ENCODE results near the gene OR2T2. TPM values are rescaled to one million over a fixed set of nuclear protein-coding genes. Genes with fewer than 3 reads are reported as not detected.
"Not testable (repeated sequence)": the region's sequence is repeated elsewhere in the genome, so short reads cannot be mapped to it uniquely, and the experiment has no call there.

The OR2T2 gene
- total and polyA plus RNA-seq, 7 donors: not detected

- no peaks in the 10 kb centered on the region for H3K36me3 ChIP-seq
- H3K9me3 ChIP-seq: peaks cover 0 to 2% (median 0%) of the 10 kb centered on the region in 4 donors
- H3K27me3 ChIP-seq: no peaks in the 10 kb centered on the region
- no peak overlapping the region for H3K27ac ChIP-seq
- no peaks in the 10 kb centered on the region for H3K4me1 ChIP-seq
- intact Hi-C loops (cut with DNase I): no loop called here
- no peak for TF ChIP-seq POLR2A (IDR thresholded peaks at IDR 0.05)
- TF ChIP-seq CTCF (IDR thresholded peaks at IDR 0.05): no peak
- TF ChIP-seq EP300 (IDR thresholded peaks at IDR 0.05): no peak
- TF ChIP-seq POLR2AphosphoS5 (IDR thresholded peaks at IDR 0.05): no peak
- 46 to 58% methylated on average over 3 of the region's 3 CpGs for WGBS, 2 donors
- no peak overlapping the region for H3K4me3 ChIP-seq
- no peak for DNase-seq
Observed at GRCh38 chr1:248416226-248416625, 29.2 kb upstream of the OR2T2 start.

- 76 to 84% methylated on average over 2 of the region's 2 CpGs for WGBS, 2 donors
- Histone ChIP-seq H3K36me3 (no peaks in the 10 kb centered on the region), H3K27ac (no peak overlapping the region), H3K4me3 (no peak overlapping the region), H3K27me3 (no peaks in the 10 kb centered on the region), H3K4me1 (no peaks in the 10 kb centered on the region), H3K9me3 (peaks cover 0 to 4% (median 0%) of the 10 kb centered on the region in 4 donors)
- intact Hi-C loops (cut with DNase I): no loop called here
- TF ChIP-seq CTCF (IDR thresholded peaks at IDR 0.05) (no peak), POLR2AphosphoS5 (IDR thresholded peaks at IDR 0.05) (no peak), EP300 (IDR thresholded peaks at IDR 0.05) (no peak), POLR2A (IDR thresholded peaks at IDR 0.05) (no peak)
- DNase-seq: no peak
Observed at GRCh38 chr1:248417854-248418253, 27.6 kb upstream of the OR2T2 start.

- H3K9me3 ChIP-seq: peaks cover 0 to 6% (median 0%) of the 10 kb centered on the region in 4 donors
- intact Hi-C loops (cut with DNase I): no loop called here
- DNase-seq: no peak
- no peak overlapping the region for H3K4me3 ChIP-seq
- H3K4me1 ChIP-seq: no peaks in the 10 kb centered on the region
- TF ChIP-seq POLR2A (IDR thresholded peaks at IDR 0.05) (no peak), CTCF (IDR thresholded peaks at IDR 0.05) (no peak), POLR2AphosphoS5 (IDR thresholded peaks at IDR 0.05) (no peak), EP300 (IDR thresholded peaks at IDR 0.05) (no peak)
- H3K27ac ChIP-seq: no peak overlapping the region
- H3K27me3 ChIP-seq: no peaks in the 10 kb centered on the region
- 4 to 34% methylated on average over 1 of the region's 1 CpG for WGBS, 2 donors
- no peaks in the 10 kb centered on the region for H3K36me3 ChIP-seq
Observed at GRCh38 chr1:248421384-248421783, 24.1 kb upstream of the OR2T2 start.

DNA sequence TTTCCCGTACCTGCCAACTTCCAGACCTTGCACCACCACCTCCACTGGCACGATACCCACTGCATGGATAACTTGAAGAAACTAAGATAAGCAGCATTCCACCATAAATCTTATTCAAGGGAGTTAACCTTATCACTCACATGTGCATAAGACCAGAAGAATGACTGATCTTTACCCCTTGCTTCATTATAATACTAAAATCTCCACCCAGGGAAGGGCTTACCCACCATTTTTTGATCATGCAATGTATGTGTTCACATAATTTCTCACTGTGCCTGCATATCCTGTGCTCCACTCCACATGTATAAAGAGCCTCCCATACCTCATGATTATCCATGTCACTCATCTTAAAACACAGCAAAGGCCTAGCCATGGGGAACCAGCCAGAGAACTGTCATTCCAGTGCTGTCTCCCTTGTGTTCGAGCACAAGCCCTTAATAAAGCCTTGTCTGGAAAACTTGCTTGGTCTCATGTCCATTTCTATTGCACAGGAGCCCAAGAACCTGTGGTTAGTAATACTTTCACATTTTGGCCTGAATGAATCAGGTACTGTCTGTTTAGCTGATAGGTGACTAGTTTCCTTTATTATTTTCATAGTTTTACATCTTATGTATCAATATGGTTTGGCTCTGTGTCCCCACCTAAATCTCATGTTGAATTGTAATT is 17.8 kb upstream of the OR2T2 start:
- H3K4me3 ChIP-seq: not testable (repeated sequence)

GRCh38 chr1:248428192-248428533 is 17.3 kb upstream of the OR2T2 start:
- H3K4me1 ChIP-seq; H3K4me3 ChIP-seq; DNase-seq; H3K27ac ChIP-seq; H3K9me3 ChIP-seq; H3K27me3 ChIP-seq; intact Hi-C loops (cut with DNase I); H3K36me3 ChIP-seq: not testable (repeated sequence)
- 82 to 83% methylated on average over 3 of the region's 3 CpGs for WGBS, 2 donors

More for the DNA sequence above, 17.8 kb upstream of the OR2T2 start:
- H3K36me3 ChIP-seq; intact Hi-C loops (cut with DNase I); DNase-seq; H3K27ac ChIP-seq; H3K4me1 ChIP-seq; H3K27me3 ChIP-seq; H3K9me3 ChIP-seq: not testable (repeated sequence)
- 57 to 61% methylated on average over 3 of the region's 3 CpGs for WGBS, 2 donors

- DNase-seq: not testable (repeated sequence)
- 64 to 80% methylated on average over 11 of the region's 11 CpGs for WGBS, 2 donors
Observed at GRCh38 chr1:248431683-248432082, 13.8 kb upstream of the OR2T2 start.

GRCh38 chr1:248432201-248432600 is 13.2 kb upstream of the OR2T2 start:
- H3K36me3 ChIP-seq; H3K4me3 ChIP-seq; H3K9me3 ChIP-seq; H3K27ac ChIP-seq; DNase-seq; H3K27me3 ChIP-seq; H3K4me1 ChIP-seq; intact Hi-C loops (cut with DNase I): not testable (repeated sequence)
- 59 to 62% methylated on average over 4 of the region's 4 CpGs for WGBS, 2 donors

More at GRCh38 chr1:248431683-248432082, 13.8 kb upstream of the OR2T2 start:
- H3K9me3 ChIP-seq; H3K27ac ChIP-seq; H3K4me1 ChIP-seq; intact Hi-C loops (cut with DNase I); H3K27me3 ChIP-seq; H3K36me3 ChIP-seq; H3K4me3 ChIP-seq: not testable (repeated sequence)

DNA sequence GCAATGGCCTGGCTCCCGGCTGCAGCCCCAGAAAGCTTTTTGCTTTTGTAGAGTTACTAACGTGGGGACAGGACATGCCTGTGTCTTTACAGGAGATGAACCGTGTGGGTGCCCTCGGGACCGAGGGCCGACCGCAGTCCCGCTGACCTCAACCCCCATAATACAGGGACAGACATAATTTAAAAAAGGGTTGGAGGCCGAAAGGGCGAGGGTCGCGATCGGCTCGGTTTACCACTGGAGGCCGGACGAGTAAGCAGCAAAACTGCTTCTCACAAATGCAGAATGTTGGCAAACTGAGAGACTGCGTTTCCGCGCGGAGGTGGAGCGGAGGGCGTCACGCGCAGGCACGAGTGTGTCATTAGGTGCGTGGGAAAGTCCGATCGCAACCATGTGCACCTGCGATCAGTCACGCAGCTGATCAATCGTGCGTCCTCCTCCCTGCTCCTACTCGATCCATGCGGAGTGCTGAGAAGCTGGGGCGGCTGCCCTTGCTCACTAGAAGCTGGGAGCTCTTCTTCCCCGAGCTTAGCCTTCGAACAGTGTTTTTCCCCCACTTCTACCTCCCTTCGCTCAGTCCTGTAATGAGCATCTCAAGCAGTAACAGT is 11.5 kb upstream of the OR2T2 start:
- H3K4me3 ChIP-seq; H3K4me1 ChIP-seq; H3K36me3 ChIP-seq; DNase-seq; H3K9me3 ChIP-seq; H3K27ac ChIP-seq; intact Hi-C loops (cut with DNase I); H3K27me3 ChIP-seq: not testable (repeated sequence)
- WGBS, 2 donors: 95 to 96% methylated on average over 31 to 33 of the region's 38 CpGs

DNA sequence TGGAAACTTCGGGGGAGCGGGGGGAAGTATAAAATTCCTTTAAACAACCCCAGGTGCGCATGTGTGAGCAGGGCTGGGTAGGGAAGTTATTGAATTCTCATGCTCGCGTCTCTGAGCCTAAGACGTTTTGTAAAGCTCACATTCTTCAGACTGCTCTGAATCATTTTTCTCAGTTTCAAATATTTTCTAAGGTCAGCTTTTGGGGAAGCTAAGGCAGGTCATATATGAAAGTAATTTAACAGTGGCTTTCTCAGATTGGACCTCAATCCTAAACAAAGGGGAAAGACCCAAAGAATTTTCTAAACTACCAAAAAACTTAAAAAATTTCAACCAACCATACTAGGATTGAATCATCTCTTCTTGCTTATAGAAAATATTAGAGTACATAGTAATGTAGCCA is 10.5 kb upstream of the OR2T2 start:
- H3K27ac ChIP-seq; H3K4me3 ChIP-seq; H3K36me3 ChIP-seq; intact Hi-C loops (cut with DNase I); H3K27me3 ChIP-seq; H3K4me1 ChIP-seq; DNase-seq; H3K9me3 ChIP-seq: not testable (repeated sequence)
- WGBS, 2 donors: 94 to 95% methylated on average over 4 of the region's 6 CpGs

Measured in sigmoid colon (tissue), 7 donors.